Measurements from ENCODE around the gene PUSL1. TPM values are rescaled to one million over a fixed set of nuclear protein-coding genes. Genes with fewer than 3 reads are reported as not detected.

Gene PUSL1
- 16.2 TPM for total RNA-seq
- long read RNA-seq, transcript PUSL1-201 (8 exons, 1,287 nt) = major isoform, 11 of 18 reads
- long read RNA-seq, partial matches to known transcripts = 3 of 18 reads
- long read RNA-seq, other reads (novel, unspliced or antisense) = 4 of 18 reads

DNA sequence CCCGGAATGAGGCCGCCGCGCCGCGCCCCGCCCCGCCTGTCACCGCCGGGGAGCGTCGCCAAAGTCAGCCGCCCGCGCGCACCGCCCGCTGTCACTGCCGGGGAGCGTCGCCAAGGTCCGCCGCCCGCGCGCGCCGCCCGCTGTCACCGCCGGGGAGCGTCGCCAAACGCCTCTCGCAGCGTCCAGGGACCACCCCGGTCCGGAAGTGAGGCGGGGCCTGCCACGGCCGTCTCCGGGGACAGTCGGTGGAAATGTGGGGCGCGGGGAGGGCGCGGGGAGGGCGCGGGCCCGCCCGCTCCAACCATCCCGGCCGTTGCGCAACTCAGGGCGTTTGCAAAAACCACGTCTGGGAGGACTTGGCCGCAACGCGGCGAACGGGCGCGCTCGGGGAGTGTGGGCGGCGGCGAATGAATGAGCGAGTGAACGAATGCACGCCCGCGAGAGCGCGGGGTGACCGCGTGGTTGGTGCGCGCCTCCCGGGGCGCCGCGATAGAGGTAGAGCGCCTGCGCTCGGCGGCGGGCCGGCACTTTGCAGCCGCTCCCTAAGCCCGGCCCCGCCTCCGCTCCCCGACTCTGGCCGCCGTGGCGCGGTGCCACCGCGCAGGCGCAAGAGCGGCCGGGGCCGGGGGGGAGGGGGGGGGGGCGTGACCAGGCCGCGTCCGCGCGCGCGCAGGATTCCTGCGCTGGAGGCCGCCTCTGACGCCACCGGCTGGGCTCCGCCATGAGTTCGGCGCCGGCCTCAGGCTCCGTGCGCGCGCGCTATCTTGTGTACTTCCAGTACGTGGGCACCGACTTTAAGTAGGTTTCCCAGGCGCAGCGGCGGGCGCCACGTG is at the start of gene PUSL1, which contains the start of gene ACAP3:
Gene PUSL1 (plus strand): TSS at position 675 of the 833 bp plus-strand sequence. CDS start 47 bp downstream, at position 722.
Gene ACAP3 (minus strand): TSS at position 8 of the 833 bp plus-strand sequence. CDS start 115 bp downstream, outside the sequence.
- TF ChIP-seq, protein P1, sequence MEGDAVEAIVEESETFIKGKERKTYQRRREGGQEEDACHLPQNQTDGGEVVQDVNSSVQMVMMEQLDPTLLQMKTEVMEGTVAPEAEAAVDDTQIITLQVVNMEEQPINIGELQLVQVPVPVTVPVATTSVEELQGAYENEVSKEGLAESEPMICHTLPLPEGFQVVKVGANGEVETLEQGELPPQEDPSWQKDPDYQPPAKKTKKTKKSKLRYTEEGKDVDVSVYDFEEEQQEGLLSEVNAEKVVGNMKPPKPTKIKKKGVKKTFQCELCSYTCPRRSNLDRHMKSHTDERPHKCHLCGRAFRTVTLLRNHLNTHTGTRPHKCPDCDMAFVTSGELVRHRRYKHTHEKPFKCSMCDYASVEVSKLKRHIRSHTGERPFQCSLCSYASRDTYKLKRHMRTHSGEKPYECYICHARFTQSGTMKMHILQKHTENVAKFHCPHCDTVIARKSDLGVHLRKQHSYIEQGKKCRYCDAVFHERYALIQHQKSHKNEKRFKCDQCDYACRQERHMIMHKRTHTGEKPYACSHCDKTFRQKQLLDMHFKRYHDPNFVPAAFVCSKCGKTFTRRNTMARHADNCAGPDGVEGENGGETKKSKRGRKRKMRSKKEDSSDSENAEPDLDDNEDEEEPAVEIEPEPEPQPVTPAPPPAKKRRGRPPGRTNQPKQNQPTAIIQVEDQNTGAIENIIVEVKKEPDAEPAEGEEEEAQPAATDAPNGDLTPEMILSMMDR (IDR thresholded peaks at IDR 0.05) = peak; percentile 16
- no peaks in the 10 kb centered on the region for H3K9me3 ChIP-seq
- intact Hi-C loops (cut with DNase I) = no loop called here

DNA sequence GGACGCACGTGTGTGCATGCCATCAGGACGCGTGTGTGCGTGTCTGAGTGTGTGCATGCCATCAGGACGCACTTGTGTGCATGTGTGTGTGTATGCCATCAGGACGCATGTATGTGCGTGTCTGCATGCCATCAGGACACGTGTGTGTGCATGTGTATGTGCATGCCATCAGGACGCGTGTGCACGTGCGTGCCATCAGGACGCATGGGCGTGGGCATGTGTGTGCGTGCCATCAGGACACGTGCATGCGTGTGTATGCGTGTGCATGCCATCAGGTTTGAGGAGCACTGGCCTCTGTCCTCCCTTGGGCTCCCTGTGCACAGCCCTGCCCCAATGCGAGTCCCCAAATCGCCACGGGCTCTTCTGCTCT is 49.3 kb upstream of the PUSL1 start:
- TF ChIP-seq, protein P1 (IDR thresholded peaks at IDR 0.05) = no peak
- Histone ChIP-seq H3K4me3 (no peak overlapping the region), H3K27ac (no peak overlapping the region), H3K4me1 (peaks cover 16% of the 10 kb centered on the region), H3K36me3 (peaks cover 85% of the 10 kb centered on the region), H3K27me3 (ENCODE audit: low read depth) (no peaks in the 10 kb centered on the region), H3K9me3 (no peaks in the 10 kb centered on the region)
- ATAC-seq (no peak), DNase-seq (no peak)
- intact Hi-C loops (cut with DNase I) = no loop called here

More for the DNA sequence above, at the start of gene PUSL1, which contains the start of gene ACAP3:
- peak; percentile 93 for DNase-seq
- H3K36me3 ChIP-seq = peaks cover 37% of the 10 kb centered on the region
- H3K27ac ChIP-seq = peak within 1 kb of the TSS; percentile 93
- ATAC-seq = peak; percentile 87 to 91
- H3K27me3 ChIP-seq (ENCODE audit: low read depth) = no peaks in the 10 kb centered on the region
- H3K4me1 ChIP-seq = peaks cover 46% of the 10 kb centered on the region
- H3K4me3 ChIP-seq = peak within 1 kb of the TSS; percentile 93

GRCh38 chr1:1259540-1259939 is 48.9 kb upstream of the PUSL1 start:
- H3K9me3 ChIP-seq = no peaks in the 10 kb centered on the region
- DNase-seq = no peak
- no peak overlapping the region for H3K4me3 ChIP-seq
- TF ChIP-seq, protein P1 (IDR thresholded peaks at IDR 0.05) = no peak
- no peaks in the 10 kb centered on the region for H3K27me3 ChIP-seq (ENCODE audit: low read depth)
- no peak overlapping the region for H3K27ac ChIP-seq
- intact Hi-C loops (cut with DNase I) = no loop called here
- peaks cover 85% of the 10 kb centered on the region for H3K36me3 ChIP-seq
- peaks cover 16% of the 10 kb centered on the region for H3K4me1 ChIP-seq
- ATAC-seq = no peak

- Histone ChIP-seq H3K27me3 (ENCODE audit: low read depth) (no peaks in the 10 kb centered on the region), H3K36me3 (peaks cover 85% of the 10 kb centered on the region), H3K4me1 (peaks cover 16% of the 10 kb centered on the region), H3K9me3 (no peaks in the 10 kb centered on the region), H3K4me3 (no peak overlapping the region), H3K27ac (no peak overlapping the region)
- intact Hi-C loops (cut with DNase I) = no loop called here
- TF ChIP-seq, protein P1 (IDR thresholded peaks at IDR 0.05) = no peak
- DNase-seq = no peak
- no peak for ATAC-seq
These were observed 48.3 kb upstream of the PUSL1 start for GRCh38 chr1:1259951-1260600.

DNA sequence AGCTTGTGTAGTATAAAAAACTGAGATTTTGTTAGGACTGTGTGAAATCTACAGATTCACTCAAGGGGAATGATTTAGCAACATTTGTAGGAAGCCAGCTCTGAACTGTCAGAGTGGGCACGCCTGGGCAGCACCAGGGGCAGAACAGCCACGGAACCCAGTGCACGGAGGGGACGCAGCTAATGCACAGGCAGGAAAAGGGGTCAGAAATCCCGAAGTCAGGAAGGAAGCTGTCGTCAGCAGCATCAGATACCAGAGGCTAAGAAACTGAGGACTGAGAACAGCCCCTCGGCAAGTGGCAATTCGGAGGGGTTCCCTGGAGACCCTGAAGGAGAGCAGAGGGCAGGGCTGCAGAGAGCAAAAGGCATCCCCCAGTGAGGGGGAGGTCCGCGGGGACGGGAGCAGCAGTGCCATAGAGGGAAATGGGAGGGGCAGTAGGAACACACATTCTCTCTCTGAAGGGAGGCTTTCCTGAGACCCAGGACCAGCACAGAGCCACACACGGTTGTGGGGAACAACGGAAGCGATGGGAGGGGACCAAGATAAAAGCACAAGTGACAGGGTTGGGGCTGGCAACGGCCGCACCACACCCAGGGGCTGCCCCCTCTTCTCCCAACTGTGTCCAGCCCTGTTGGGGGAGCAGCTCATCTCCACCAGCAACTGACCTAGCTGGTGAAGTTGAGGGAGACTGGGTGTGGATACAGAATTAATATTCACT is 47.4 kb upstream of the PUSL1 start:
- H3K4me1 ChIP-seq = peaks cover 16% of the 10 kb centered on the region
- TF ChIP-seq, protein P1 (IDR thresholded peaks at IDR 0.05) = no peak
- peaks cover 81% of the 10 kb centered on the region for H3K36me3 ChIP-seq
- no peaks in the 10 kb centered on the region for H3K9me3 ChIP-seq
- DNase-seq (no peak), ATAC-seq (no peak)
- H3K27ac ChIP-seq = peak overlapping the region; percentile 4
- intact Hi-C loops (cut with DNase I) = no loop called here
- H3K4me3 ChIP-seq = no peak overlapping the region
- H3K27me3 ChIP-seq (ENCODE audit: low read depth) = no peaks in the 10 kb centered on the region
